Right atrium auricular region (tissue), 2 donors: ENCODE results near the gene SLC9A8. TPM values are rescaled to one million over a fixed set of nuclear protein-coding genes. Genes with fewer than 3 reads are reported as not detected.
"Not testable (repeated sequence)": the region's sequence is repeated elsewhere in the genome, so short reads cannot be mapped to it uniquely, and the experiment has no call there.

Experiments used
- DNase-seq: peaks from one replicate; pipeline ENCODE4 v3.0.0-alpha.2; 2019; ENCODE audit warnings: low spot score
- H3K27ac ChIP-seq, 2 donors: fragments of 200-600 bp; sonication (generic); 1 replicate in 1 of 2; 2 replicates in 1 of 2; pipeline ENCODE4 v1.5.1; 2016 to 2019
- H3K27me3 ChIP-seq, 2 donors: fragments of 200-600 bp; sonication (generic); one replicate each; pipeline versions ENCODE4 v1.5.1 to v1.6.0; 2017 to 2019
- H3K36me3 ChIP-seq: fragments of 200-600 bp; sonication (generic); one replicate; pipeline ENCODE4 v1.5.1; 2016
- H3K4me1 ChIP-seq, 2 donors: fragments of 200-600 bp; sonication (generic); one replicate each; pipeline versions ENCODE4 v1.5.1 to v1.6.0; 2017 to 2019
- H3K4me3 ChIP-seq, 2 donors: fragments of 200-600 bp; sonication (generic); 1 replicate in 1 of 2; 2 replicates in 1 of 2; pipeline ENCODE4 v1.5.1; 2017 to 2019; ENCODE audit warnings: mild to moderate bottlenecking in 1 of 2, moderate library complexity in 1 of 2
- H3K9me3 ChIP-seq, 2 donors: fragments of 200-600 bp; sonication (generic); one replicate each; pipeline ENCODE4 v1.5.1; 2019
- total RNA-seq, 2 donors: library from RNA; depleted of rRNA; stranded (reverse); fragments of >200 nt; gene quantifications; one replicate each; pipeline ENCODE4 v1.1.0, GENCODE V29; 2016
- TF ChIP-seq, protein P1 (sequence below), 2 donors: fragments of 200-600 bp; sonication (generic); IDR thresholded peaks; one replicate each; pipeline ENCODE4 v1.5.1; 2019; ENCODE audit warnings: antibody characterized with exemption in 2 of 2

The SLC9A8 gene
- total RNA-seq, 2 donors from 2014 or later: 5.8 to 6.3 TPM

DNA sequence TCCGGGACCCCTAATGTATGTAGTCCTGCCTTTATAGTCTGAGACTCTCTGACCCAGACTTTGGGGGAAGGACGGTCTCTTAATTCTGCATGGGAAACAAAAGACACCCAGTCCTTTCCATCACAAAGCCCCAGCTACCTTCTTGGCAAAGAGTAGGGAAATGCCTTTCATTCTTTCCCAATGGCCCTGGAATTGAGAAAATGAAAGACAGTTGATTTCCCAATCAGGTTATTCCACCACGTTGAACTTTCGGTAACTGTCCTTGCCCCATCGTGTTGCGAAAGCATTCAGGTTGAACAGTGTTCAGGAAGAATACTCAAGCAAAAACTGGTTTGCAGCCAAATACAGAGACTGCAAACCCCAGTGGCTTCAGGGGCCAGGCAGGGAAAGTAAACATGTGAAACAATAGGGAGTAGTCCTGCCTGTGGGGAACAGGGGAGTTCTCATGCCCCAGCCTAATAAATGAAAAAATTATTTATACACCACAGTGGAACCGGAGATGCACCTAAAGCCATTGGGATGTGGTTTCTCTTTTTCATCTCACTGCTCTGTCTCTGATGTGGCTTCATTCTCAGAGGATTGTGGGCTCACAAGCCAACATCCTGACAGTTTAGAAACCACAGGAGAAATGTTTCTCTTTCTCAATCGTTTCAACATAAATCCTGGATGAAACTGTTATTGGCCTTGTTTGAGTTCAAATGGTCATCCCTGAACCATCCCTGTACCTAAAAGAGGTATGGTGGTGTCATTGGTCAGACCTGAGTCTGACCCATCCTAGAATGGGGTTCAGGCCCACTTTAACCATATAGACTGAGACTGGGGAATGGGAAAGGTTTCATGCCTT, 44.2 kb upstream of the SLC9A8 start:
- Histone ChIP-seq H3K9me3 (no peaks in the 10 kb centered on the region), H3K27me3 (no peaks in the 10 kb centered on the region), H3K27ac (peak overlapping the region; percentile 5 to 49), H3K4me3 (no peak overlapping the region), H3K4me1 (peaks cover 0 to 31% of the 10 kb centered on the region in 2 donors), H3K36me3 (no peaks in the 10 kb centered on the region)
- TF ChIP-seq, protein P1, sequence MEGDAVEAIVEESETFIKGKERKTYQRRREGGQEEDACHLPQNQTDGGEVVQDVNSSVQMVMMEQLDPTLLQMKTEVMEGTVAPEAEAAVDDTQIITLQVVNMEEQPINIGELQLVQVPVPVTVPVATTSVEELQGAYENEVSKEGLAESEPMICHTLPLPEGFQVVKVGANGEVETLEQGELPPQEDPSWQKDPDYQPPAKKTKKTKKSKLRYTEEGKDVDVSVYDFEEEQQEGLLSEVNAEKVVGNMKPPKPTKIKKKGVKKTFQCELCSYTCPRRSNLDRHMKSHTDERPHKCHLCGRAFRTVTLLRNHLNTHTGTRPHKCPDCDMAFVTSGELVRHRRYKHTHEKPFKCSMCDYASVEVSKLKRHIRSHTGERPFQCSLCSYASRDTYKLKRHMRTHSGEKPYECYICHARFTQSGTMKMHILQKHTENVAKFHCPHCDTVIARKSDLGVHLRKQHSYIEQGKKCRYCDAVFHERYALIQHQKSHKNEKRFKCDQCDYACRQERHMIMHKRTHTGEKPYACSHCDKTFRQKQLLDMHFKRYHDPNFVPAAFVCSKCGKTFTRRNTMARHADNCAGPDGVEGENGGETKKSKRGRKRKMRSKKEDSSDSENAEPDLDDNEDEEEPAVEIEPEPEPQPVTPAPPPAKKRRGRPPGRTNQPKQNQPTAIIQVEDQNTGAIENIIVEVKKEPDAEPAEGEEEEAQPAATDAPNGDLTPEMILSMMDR (IDR thresholded peaks at IDR 0.05): no peak
- DNase-seq: peak; percentile 81

DNA sequence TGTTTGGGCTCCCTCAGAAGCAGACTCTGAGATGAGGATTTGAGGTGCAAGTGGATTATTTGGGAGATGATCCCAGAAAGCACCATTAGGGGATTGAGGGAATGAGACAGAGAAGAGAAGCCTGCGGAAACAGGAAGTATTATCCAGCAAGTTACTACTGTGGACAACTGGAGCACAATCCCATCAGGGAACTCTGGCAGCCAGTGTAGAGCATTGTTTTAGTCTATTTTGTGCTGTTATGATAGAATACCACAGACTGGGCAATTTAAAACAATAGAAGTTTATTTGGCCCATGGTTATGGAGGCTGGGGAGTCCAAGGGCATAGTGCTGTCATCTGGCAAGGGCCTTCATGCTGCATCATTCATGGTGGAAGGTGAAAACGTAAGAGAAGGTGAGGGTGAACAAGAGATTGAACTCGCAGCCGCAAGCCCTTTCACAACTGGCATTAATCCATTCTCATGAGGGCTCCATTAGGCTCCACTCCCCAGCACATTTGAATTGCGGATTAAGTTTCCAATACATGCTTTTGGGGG, 43.5 kb upstream of the SLC9A8 start:
- Histone ChIP-seq H3K27me3 (no peaks in the 10 kb centered on the region), H3K9me3 (no peaks in the 10 kb centered on the region), H3K4me1 (peaks cover 0 to 31% of the 10 kb centered on the region in 2 donors), H3K4me3 (no peak overlapping the region), H3K27ac (peak overlapping the region; percentile 5 to 49), H3K36me3 (no peaks in the 10 kb centered on the region)
- TF ChIP-seq, protein P1 (IDR thresholded peaks at IDR 0.05): no peak
- no peak for DNase-seq

DNA sequence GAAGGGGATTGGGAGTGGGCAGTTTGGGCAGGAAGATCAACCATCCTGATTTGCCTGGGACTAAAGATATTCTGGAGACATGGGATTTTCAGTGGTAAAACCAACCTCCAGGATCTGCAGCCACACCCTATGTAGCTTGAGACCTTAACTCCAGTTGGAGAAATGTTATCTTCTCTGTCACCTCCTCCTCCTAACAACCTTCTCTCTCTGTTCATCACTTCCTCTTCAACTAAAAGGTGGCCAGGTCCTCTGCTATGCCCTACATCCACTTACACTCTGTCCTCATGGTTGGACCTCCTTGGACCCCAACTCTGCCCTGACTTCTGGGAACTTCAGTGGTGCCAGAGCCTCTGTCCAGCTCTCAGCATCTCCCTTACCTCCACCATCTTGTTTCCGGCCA, 42.0 kb upstream of the SLC9A8 start:
- Histone ChIP-seq H3K36me3 (no peaks in the 10 kb centered on the region), H3K4me3 (no peak overlapping the region), H3K9me3 (no peaks in the 10 kb centered on the region), H3K27ac (no peak overlapping the region), H3K4me1 (peaks cover 0 to 40% of the 10 kb centered on the region in 2 donors), H3K27me3 (no peaks in the 10 kb centered on the region)
- DNase-seq: no peak
- TF ChIP-seq, protein P1 (IDR thresholded peaks at IDR 0.05): no peak

DNA sequence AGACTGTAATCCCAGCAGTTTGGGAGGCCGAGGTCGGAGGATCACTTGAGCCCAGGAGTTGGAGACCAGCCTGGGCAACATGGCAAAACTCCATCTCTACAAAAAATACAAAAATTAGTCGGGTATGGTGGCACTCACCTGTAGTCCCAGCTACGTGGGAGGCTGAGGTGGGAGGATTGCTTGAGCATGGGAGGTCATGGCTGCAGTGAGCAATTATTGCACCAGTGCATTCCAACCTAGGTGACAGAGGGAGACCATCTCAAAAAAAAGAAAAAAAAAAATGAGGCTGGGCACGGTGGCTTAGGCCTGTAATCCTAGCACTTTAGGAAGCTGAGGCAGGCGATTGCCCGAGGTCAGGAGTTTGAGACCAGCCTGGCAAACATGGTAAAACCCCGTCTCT, 38.4 kb upstream of the SLC9A8 start:
- not testable (repeated sequence) for H3K27ac ChIP-seq, H3K9me3 ChIP-seq, H3K27me3 ChIP-seq, H3K36me3 ChIP-seq, H3K4me3 ChIP-seq, DNase-seq
- peaks cover 0 to 36% of the 10 kb centered on the region in 2 donors for H3K4me1 ChIP-seq

DNA sequence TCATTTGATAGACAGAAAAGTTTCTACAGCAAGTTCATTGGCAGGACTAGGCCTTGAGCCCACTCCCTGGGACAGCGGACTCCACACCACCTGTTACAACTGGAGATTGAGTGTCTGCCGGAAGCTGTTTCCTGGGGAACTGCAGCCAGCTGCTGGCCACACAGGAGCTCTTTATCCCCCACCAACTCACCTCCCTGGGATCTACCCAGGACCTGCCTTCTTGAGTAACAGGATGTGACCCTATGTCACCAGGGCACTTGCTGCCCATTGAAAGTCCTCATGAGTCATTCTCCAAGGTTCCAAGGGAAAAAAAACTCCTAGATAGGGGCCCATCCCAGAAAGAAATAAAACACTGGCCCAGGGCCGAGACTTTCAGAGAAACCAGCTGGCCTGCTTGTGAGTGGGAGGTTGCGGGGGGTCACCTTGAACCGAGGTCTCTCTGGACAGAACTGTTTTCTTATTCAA, 37.4 kb upstream of the SLC9A8 start:
- no peaks in the 10 kb centered on the region for H3K27me3 ChIP-seq
- H3K9me3 ChIP-seq: no peaks in the 10 kb centered on the region
- no peak overlapping the region for H3K4me3 ChIP-seq
- H3K27ac ChIP-seq: peak overlapping the region; percentile 32 to 51
- H3K36me3 ChIP-seq: no peaks in the 10 kb centered on the region
- DNase-seq: peak; percentile 74
- TF ChIP-seq, protein P1 (IDR thresholded peaks at IDR 0.05): no peak
- H3K4me1 ChIP-seq: peaks cover 0 to 36% of the 10 kb centered on the region in 2 donors

DNA sequence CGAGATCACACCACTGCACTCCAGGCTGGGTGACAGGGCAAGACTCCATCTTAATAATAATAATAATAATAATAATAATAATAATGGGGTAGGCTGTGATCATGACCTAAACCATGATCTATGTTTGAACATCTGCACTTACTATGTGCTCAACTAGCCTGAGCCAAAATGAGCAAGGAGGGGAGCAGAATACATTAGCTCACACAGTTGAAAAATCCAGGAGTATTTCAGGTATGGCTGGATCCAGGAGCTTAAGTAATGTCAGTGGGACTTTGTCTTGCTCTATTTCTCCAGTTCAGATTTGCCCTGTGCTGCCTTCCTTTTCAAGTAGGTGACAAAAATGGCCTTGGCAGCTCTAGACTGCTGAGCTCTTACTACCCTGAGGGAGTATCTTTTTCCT, 32.7 kb upstream of the SLC9A8 start:
- H3K27me3 ChIP-seq: no peaks in the 10 kb centered on the region
- no peaks in the 10 kb centered on the region for H3K36me3 ChIP-seq
- H3K27ac ChIP-seq: no peak overlapping the region
- H3K9me3 ChIP-seq: no peaks in the 10 kb centered on the region
- H3K4me1 ChIP-seq: peaks cover 0 to 19% of the 10 kb centered on the region in 2 donors
- no peak overlapping the region for H3K4me3 ChIP-seq
- TF ChIP-seq, protein P1 (IDR thresholded peaks at IDR 0.05): no peak
- DNase-seq: no peak
